ENCODE data around the gene ZFP36L1. TPM values are rescaled to one million over a fixed set of nuclear protein-coding genes. Genes with fewer than 3 reads are reported as not detected.

The ZFP36L1 gene
- total RNA-seq, 1 donor from 2014 or later: 884 TPM

- peak; percentile 1 for DNase-seq
- peaks cover 16% of the 10 kb centered on the region for H3K4me1 Mint-ChIP-seq
- no peak overlapping the region for H3K27ac Mint-ChIP-seq
- ATAC-seq (ENCODE audit: low read depth): no peak
- H3K4me3 Mint-ChIP-seq: no peak overlapping the region
- H3K27me3 Mint-ChIP-seq: no peaks in the 10 kb centered on the region
- ChIA-PET POLR2A (interaction anchor here (0.6 to 0.9 kb wide), 3 partner anchors 17 to 95 kb away, joined by 4 to 5 read pairs (median 4); no protein-coding TSS in a partner anchor), CTCF (no interaction called here)
- intact Hi-C loops (cut with micrococcal nuclease): no loop called here
- no peak for TF ChIP-seq CTCF (IDR thresholded peaks at IDR 0.05)
- no peaks in the 10 kb centered on the region for H3K36me3 Mint-ChIP-seq (ENCODE audit: low read depth)
- H3K9me3 Mint-ChIP-seq: peaks cover 11% of the 10 kb centered on the region
Observed at GRCh38 chr14:68772761-68773381, 20.0 kb downstream of the ZFP36L1 start.

GRCh38 chr14:68771631-68772030 lies 21.2 kb downstream of the ZFP36L1 start:
- peaks cover 16% of the 10 kb centered on the region for H3K4me1 Mint-ChIP-seq
- no peaks in the 10 kb centered on the region for H3K27me3 Mint-ChIP-seq
- H3K4me3 Mint-ChIP-seq: no peak overlapping the region
- POLR2A ChIA-PET: interaction anchor here (0.7 to 1.4 kb wide), 5 partner anchors 14 to 145 kb away, joined by 3 to 7 read pairs (median 3); partner anchors contain the start of gene ZFP36L1
- no peak for TF ChIP-seq CTCF (IDR thresholded peaks at IDR 0.05)
- CTCF ChIA-PET: no interaction called here
- H3K36me3 Mint-ChIP-seq (ENCODE audit: low read depth): no peaks in the 10 kb centered on the region
- ATAC-seq (ENCODE audit: low read depth): no peak
- DNase-seq: no peak
- intact Hi-C loops (cut with micrococcal nuclease): no loop called here
- H3K27ac Mint-ChIP-seq: no peak overlapping the region
- peaks cover 11% of the 10 kb centered on the region for H3K9me3 Mint-ChIP-seq

GRCh38 chr14:68770553-68771286 lies 22.1 kb downstream of the ZFP36L1 start:
- DNase-seq (no peak), ATAC-seq (ENCODE audit: low read depth) (no peak)
- POLR2A ChIA-PET: interaction anchor here (0.9 to 1.4 kb wide), 4 partner anchors 15 to 88 kb away, joined by 3 to 7 read pairs (median 4); partner anchors contain the start of gene ZFP36L1
- Mint-ChIP-seq H3K27me3 (no peaks in the 10 kb centered on the region), H3K4me3 (no peak overlapping the region), H3K4me1 (peaks cover 16% of the 10 kb centered on the region), H3K36me3 (ENCODE audit: low read depth) (no peaks in the 10 kb centered on the region), H3K27ac (no peak overlapping the region), H3K9me3 (peaks cover 10% of the 10 kb centered on the region)
- CTCF ChIA-PET: no interaction called here
- intact Hi-C loops (cut with micrococcal nuclease): no loop called here
- no peak for TF ChIP-seq CTCF (IDR thresholded peaks at IDR 0.05)

- ChIA-PET POLR2A (no interaction called here), CTCF (no interaction called here)
- no peak overlapping the region for H3K27ac Mint-ChIP-seq
- H3K4me3 Mint-ChIP-seq: no peak overlapping the region
- peaks cover 16% of the 10 kb centered on the region for H3K4me1 Mint-ChIP-seq
- ATAC-seq (ENCODE audit: low read depth): no peak
- H3K36me3 Mint-ChIP-seq (ENCODE audit: low read depth): no peaks in the 10 kb centered on the region
- intact Hi-C loops (cut with micrococcal nuclease): no loop called here
- no peak for TF ChIP-seq CTCF (IDR thresholded peaks at IDR 0.05)
- no peak for DNase-seq
- H3K9me3 Mint-ChIP-seq: peaks cover 5% of the 10 kb centered on the region
- no peaks in the 10 kb centered on the region for H3K27me3 Mint-ChIP-seq
Observed at GRCh38 chr14:68770051-68770450, 22.8 kb downstream of the ZFP36L1 start.

- Mint-ChIP-seq H3K4me1 (peaks cover 14% of the 10 kb centered on the region), H3K36me3 (ENCODE audit: low read depth) (no peaks in the 10 kb centered on the region), H3K4me3 (no peak overlapping the region), H3K27ac (no peak overlapping the region), H3K9me3 (peaks cover under 1% of the 10 kb centered on the region), H3K27me3 (no peaks in the 10 kb centered on the region)
- ChIA-PET CTCF (no interaction called here), POLR2A (no interaction called here)
- no peak for TF ChIP-seq CTCF (IDR thresholded peaks at IDR 0.05)
- DNase-seq (no peak), ATAC-seq (ENCODE audit: low read depth) (no peak)
- intact Hi-C loops (cut with micrococcal nuclease): no loop called here
Observed at GRCh38 chr14:68768316-68768715, 24.6 kb downstream of the ZFP36L1 start.
